H9 (cell line): ENCODE results near the gene NRXN3. TPM values are rescaled to one million over a fixed set of nuclear protein-coding genes. Genes with fewer than 3 reads are reported as not detected.

Experiments
- DNase-seq: peaks from one replicate; pipeline ENCODE4 v3.0.0-alpha.2; 2017
- H2AFZ ChIP-seq: one replicate; pipeline ENCODE4 v1.6.1; 2013; ENCODE audit warnings: mild to moderate bottlenecking, low read length, control low read depth, moderate library complexity
- H2AK5ac ChIP-seq: 2 replicates; pipeline ENCODE4 v1.6.1; 2013; ENCODE audit warnings: low read length, control low read depth, mixed read lengths; ENCODE audit not compliant: insufficient read length
- H2BK120ac ChIP-seq: one replicate; pipeline ENCODE4 v1.6.1; 2013; ENCODE audit warnings: low read depth, mild to moderate bottlenecking, low read length, control low read depth, inconsistent platforms; ENCODE audit not compliant: poor library complexity, severe bottlenecking
- H2BK12ac ChIP-seq: 2 replicates; pipeline ENCODE4 v1.6.1; 2013; ENCODE audit warnings: low read length, control low read depth, mixed read lengths, low read depth; ENCODE audit not compliant: insufficient read length
- H2BK15ac ChIP-seq: 2 replicates; pipeline ENCODE4 v1.6.1; 2013; ENCODE audit warnings: low read depth, low read length, control low read depth
- H2BK20ac ChIP-seq: one replicate; pipeline ENCODE4 v1.6.1; 2013; ENCODE audit warnings: low read depth, mild to moderate bottlenecking, low read length, control low read depth, inconsistent platforms; ENCODE audit not compliant: poor library complexity, severe bottlenecking
- H2BK5ac ChIP-seq: 2 replicates; pipeline ENCODE4 v1.6.1; 2013; ENCODE audit warnings: low read length, control low read depth, mixed read lengths; ENCODE audit not compliant: insufficient read length
- H3K14ac ChIP-seq: 2 replicates; pipeline ENCODE4 v1.6.1; 2013; ENCODE audit warnings: low read length, control low read depth; ENCODE audit not compliant: insufficient read depth
- H3K18ac ChIP-seq: 2 replicates; pipeline ENCODE4 v1.6.1; 2013; ENCODE audit warnings: low read depth, mild to moderate bottlenecking, mixed read lengths, low read length, control low read depth; ENCODE audit not compliant: insufficient read length
- H3K23ac ChIP-seq: 2 replicates; pipeline ENCODE4 v1.6.1; 2013; ENCODE audit warnings: low read length, control low read depth, mixed read lengths, low read depth; ENCODE audit not compliant: insufficient read length
- H3K23me2 ChIP-seq: 2 replicates; pipeline ENCODE4 v1.6.1; 2013; ENCODE audit warnings: low read depth, mild to moderate bottlenecking, mixed read lengths, low read length, control low read depth; ENCODE audit not compliant: insufficient read length, poor library complexity, severe bottlenecking
- H3K27ac ChIP-seq: 2 replicates; pipeline ENCODE4 v1.5.1; 2013; ENCODE audit warnings: low read length, control low read depth, mixed read lengths, low read depth; ENCODE audit not compliant: insufficient read length
- H3K27me3 ChIP-seq: 2 replicates; pipeline ENCODE4 v1.6.1; 2013; ENCODE audit warnings: low read length, control low read depth, inconsistent platforms; ENCODE audit not compliant: insufficient read depth
- H3K4ac ChIP-seq: 2 replicates; pipeline ENCODE4 v1.6.1; 2013; ENCODE audit warnings: low read depth, mild to moderate bottlenecking, control low read depth, inconsistent platforms, low read length, moderate library complexity
- H3K4me1 ChIP-seq: 2 replicates; pipeline ENCODE4 v1.6.1; 2013; ENCODE audit warnings: low read length, control low read depth, inconsistent platforms; ENCODE audit not compliant: insufficient read depth
- H3K4me2 ChIP-seq: 2 replicates; pipeline ENCODE4 v1.6.1; 2013; ENCODE audit warnings: low read length, control low read depth, mixed read lengths; ENCODE audit not compliant: insufficient read length, insufficient read depth
- H3K56ac ChIP-seq: 2 replicates; pipeline ENCODE4 v1.6.1; 2013; ENCODE audit warnings: low read depth, mild to moderate bottlenecking, mixed read lengths, low read length, control low read depth; ENCODE audit not compliant: insufficient read length
- H3K79me1 ChIP-seq: 2 replicates; pipeline ENCODE4 v1.6.1; 2013; ENCODE audit warnings: low read depth, mild to moderate bottlenecking, moderate library complexity, low read length, control low read depth, inconsistent platforms; ENCODE audit not compliant: insufficient read depth, poor library complexity, severe bottlenecking
- H3K79me2 ChIP-seq: 2 replicates; pipeline ENCODE4 v1.6.1; 2013; ENCODE audit warnings: low read length, control low read depth, inconsistent platforms; ENCODE audit not compliant: insufficient read depth
- H3K9ac ChIP-seq: 2 replicates; pipeline ENCODE4 v1.6.1; 2013; ENCODE audit warnings: low read length, control low read depth, mixed read lengths; ENCODE audit not compliant: insufficient read length; ENCODE audit errors: extremely low read depth
- H3K9me3 ChIP-seq: one replicate; pipeline ENCODE4 v1.6.1; 2013; ENCODE audit warnings: low read depth, low read length, inconsistent platforms; ENCODE audit not compliant: control insufficient read depth
- H3T11ph ChIP-seq: one replicate; pipeline ENCODE4 v1.6.1; 2013; ENCODE audit warnings: mild to moderate bottlenecking, low read length, control low read depth, inconsistent platforms
- H4K20me1 ChIP-seq: one replicate; pipeline ENCODE4 v1.6.1; 2013; ENCODE audit not compliant: control insufficient read depth, insufficient read length, insufficient read depth
- H4K5ac ChIP-seq: 2 replicates; pipeline ENCODE4 v1.6.1; 2013; ENCODE audit warnings: low read depth, mild to moderate bottlenecking, mixed read lengths, low read length, control low read depth; ENCODE audit not compliant: insufficient read length
- H4K8ac ChIP-seq: replicated peaks from 2 replicates; pipeline ENCODE4 v1.6.1; 2013; ENCODE audit warnings: low read length, control low read depth, mixed read lengths, low read depth; ENCODE audit not compliant: insufficient read length
- H4K91ac ChIP-seq: 2 replicates; pipeline ENCODE4 v1.6.1; 2013; ENCODE audit warnings: low read depth, mild to moderate bottlenecking, moderate library complexity, mixed read lengths, low read length, control low read depth; ENCODE audit not compliant: insufficient read length
- H3K27ac Mint-ChIP-seq, 3 experiments: 2 replicates in 2 of 3; 3 replicates in 1 of 3; pipeline ENCODE4 v1.8.0; 2020 to 2021; ENCODE audit warnings: mixed read lengths in 3 of 3, mild to moderate bottlenecking in 1 of 3, moderate library complexity in 1 of 3
- H3K27me3 Mint-ChIP-seq: 2 replicates; pipeline ENCODE4 v1.8.0; 2021; ENCODE audit warnings: low read depth, mild to moderate bottlenecking, moderate library complexity, mixed read lengths
- H3K36me3 Mint-ChIP-seq, 3 experiments: 2 replicates in 2 of 3; 3 replicates in 1 of 3; pipeline ENCODE4 v1.8.0; 2020 to 2021; ENCODE audit warnings: low read depth in 3 of 3, mixed read lengths in 3 of 3; ENCODE audit not compliant: insufficient read depth in 1 of 3
- H3K4me1 Mint-ChIP-seq, 2 experiments: 2 replicates each; pipeline ENCODE4 v1.8.0; 2020; ENCODE audit warnings: mixed read lengths in 2 of 2
- H3K4me3 Mint-ChIP-seq, 2 experiments: 2 replicates in 1 of 2; 3 replicates in 1 of 2; pipeline ENCODE4 v1.8.0; 2020 to 2021; ENCODE audit warnings: mild to moderate bottlenecking in 2 of 2, mixed read lengths in 2 of 2, moderate library complexity in 1 of 2
- H3K9me3 Mint-ChIP-seq, 2 experiments: 2 replicates in 1 of 2; 3 replicates in 1 of 2; pipeline ENCODE4 v1.8.0; 2020; ENCODE audit warnings: mild to moderate bottlenecking in 2 of 2, mixed read lengths in 2 of 2, moderate library complexity in 1 of 2
- CTCF ChIP-seq: fragments of 200-600 bp; sonication (generic); conservative IDR thresholded peaks from 3 replicates; pipeline ENCODE4 v1.8.0; 2021; ENCODE audit warnings: antibody characterized with exemption, mild to moderate bottlenecking
- WGBS: extraction: QIAGEN DNeasy Blood & Tissue Kit; methylation state at CpG from one replicate; pipeline ENCODE4 v1.1.7; 2013; ENCODE audit warnings: missing lambda C conversion rate, low lambda C conversion rate, mixed read lengths; ENCODE audit not compliant: insufficient read length; ENCODE audit errors: extremely low coverage; 5-methylcytosine and 5-hydroxymethylcytosine counted together
- total RNA-seq: library from RNA; stranded (reverse); gene quantifications from 2 replicates; pipeline ENCODE4 v1.2.1, GENCODE V29; 2021

The NRXN3 gene
- total RNA-seq, 1 experiment from 2014 or later: 1.8 TPM

- no peak overlapping the region for H3K27ac ChIP-seq
- H3K14ac ChIP-seq: no peak overlapping the region
- WGBS: no CpG with 5 or more reads among the region's 15 CpGs
- no peaks in the 10 kb centered on the region for H3K79me1 ChIP-seq
- H2BK15ac ChIP-seq: no peak overlapping the region
- no peak overlapping the region for H3K27ac Mint-ChIP-seq
- no peaks in the 10 kb centered on the region for H3K27me3 Mint-ChIP-seq
- H3K9me3 ChIP-seq: no peaks in the 10 kb centered on the region
- H3K27me3 ChIP-seq: no peaks in the 10 kb centered on the region
- no peak overlapping the region for H3T11ph ChIP-seq
- no peaks in the 10 kb centered on the region for H3K9me3 Mint-ChIP-seq
- no peak overlapping the region for H2AK5ac ChIP-seq
- H3K4me1 Mint-ChIP-seq: peaks cover 3 to 4% of the 10 kb centered on the region in 2 experiments; a peak in 3 of 4 replicates
- no peak for TF ChIP-seq CTCF
- no peak overlapping the region for H4K91ac ChIP-seq
- no peak overlapping the region for H3K4me2 ChIP-seq
- no peak overlapping the region for H2BK20ac ChIP-seq
- H4K8ac ChIP-seq: no peak overlapping the region
- H3K23me2 ChIP-seq: no peaks in the 10 kb centered on the region
- H3K9ac ChIP-seq: no peak overlapping the region
- no peak overlapping the region for H3K56ac ChIP-seq
- no peak overlapping the region for H2AFZ ChIP-seq
- H3K23ac ChIP-seq: no peak overlapping the region
- H3K4me1 ChIP-seq: no peaks in the 10 kb centered on the region
- H2BK5ac ChIP-seq: no peak overlapping the region
- H3K4ac ChIP-seq: no peak overlapping the region
- DNase-seq: peak; percentile 41
- no peak overlapping the region for H3K18ac ChIP-seq
- H3K36me3 Mint-ChIP-seq: no peaks in the 10 kb centered on the region
- no peak overlapping the region for H2BK12ac ChIP-seq
- H2BK120ac ChIP-seq: no peak overlapping the region
- no peak overlapping the region for H3K4me3 Mint-ChIP-seq
- H4K20me1 ChIP-seq: no peaks in the 10 kb centered on the region
- H4K5ac ChIP-seq: no peak overlapping the region
- H3K79me2 ChIP-seq: no peaks in the 10 kb centered on the region
Measured at GRCh38 chr14:78157494-78158437, 12.4 kb upstream of the NRXN3 start.
